ENCODE results near the gene APBB1.

Gene APBB1

GRCh38 chr11:6403539-6403938 is 15.4 kb downstream of the APBB1 start:
- DNase-seq (ENCODE audit: low read depth): no peak
- in situ Hi-C loops (cut with HindIII; ENCODE audit: low sequenced_read_pairs): no loop called here
- H3K4me3 ChIP-seq (ENCODE audit: low read depth, low read length): no peak overlapping the region
- TF ChIP-seq CTCF (IDR thresholded peaks at IDR 0.05; ENCODE audit: low read depth, low read length, missing control alignments): no peak

DNA sequence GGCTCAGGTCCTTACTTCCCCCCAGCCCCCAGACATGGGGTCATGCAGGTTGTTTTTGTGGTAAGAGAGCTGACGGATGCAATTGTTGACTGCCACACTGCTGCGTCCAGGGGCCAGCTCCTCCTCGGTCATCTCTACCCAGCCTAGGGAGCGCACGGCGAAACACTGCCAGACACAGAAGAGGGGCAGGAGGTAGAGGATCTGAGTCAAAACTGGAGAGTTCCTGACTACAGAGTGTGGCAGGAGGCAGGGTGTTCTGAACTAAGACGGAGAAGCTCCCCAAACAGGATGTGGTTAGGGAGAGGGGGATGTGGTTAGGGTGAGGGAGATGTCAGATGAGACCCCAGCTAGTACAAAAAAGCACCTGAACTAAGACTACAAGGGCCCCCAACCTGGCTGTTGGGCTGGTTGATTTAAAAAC is 16.3 kb downstream of the APBB1 start:
- no peak for DNase-seq (ENCODE audit: low read depth)
- no peak for TF ChIP-seq CTCF (IDR thresholded peaks at IDR 0.05; ENCODE audit: low read depth, low read length, missing control alignments)
- no peak overlapping the region for H3K4me3 ChIP-seq (ENCODE audit: low read depth, low read length)
- in situ Hi-C loops (cut with HindIII; ENCODE audit: low sequenced_read_pairs): no loop called here

- TF ChIP-seq CTCF (IDR thresholded peaks at IDR 0.05; ENCODE audit: low read depth, low read length, missing control alignments): no peak
- in situ Hi-C loops (cut with HindIII; ENCODE audit: low sequenced_read_pairs): no loop called here
- no peak overlapping the region for H3K4me3 ChIP-seq (ENCODE audit: low read depth, low read length)
- DNase-seq (ENCODE audit: low read depth): no peak
Measured at GRCh38 chr11:6402061-6402470, 16.8 kb downstream of the APBB1 start.

DNA sequence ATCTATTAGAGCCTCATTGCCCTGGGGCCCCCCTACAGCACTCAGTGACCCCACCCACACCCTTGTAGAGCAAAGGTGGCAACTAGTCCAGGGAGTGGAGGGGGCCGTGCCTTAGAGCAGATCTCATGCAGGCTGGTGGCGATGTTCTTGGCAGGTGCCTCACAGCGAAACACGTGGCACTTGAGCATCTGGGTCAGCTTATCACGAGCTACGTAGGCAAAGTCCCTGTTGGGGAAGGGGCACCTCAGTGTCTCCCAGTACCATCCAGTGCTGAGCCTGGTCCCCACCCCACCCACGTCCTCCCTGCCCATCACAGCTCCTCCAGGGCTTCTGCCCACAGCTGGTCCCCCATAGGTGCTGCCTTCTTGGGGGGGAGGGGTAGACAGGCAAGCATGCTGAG is 17.4 kb downstream of the APBB1 start:
- no peak overlapping the region for H3K4me3 ChIP-seq (ENCODE audit: low read depth, low read length)
- TF ChIP-seq CTCF (IDR thresholded peaks at IDR 0.05; ENCODE audit: low read depth, low read length, missing control alignments): no peak
- no peak for DNase-seq (ENCODE audit: low read depth)
- in situ Hi-C loops (cut with HindIII; ENCODE audit: low sequenced_read_pairs): no loop called here

DNA sequence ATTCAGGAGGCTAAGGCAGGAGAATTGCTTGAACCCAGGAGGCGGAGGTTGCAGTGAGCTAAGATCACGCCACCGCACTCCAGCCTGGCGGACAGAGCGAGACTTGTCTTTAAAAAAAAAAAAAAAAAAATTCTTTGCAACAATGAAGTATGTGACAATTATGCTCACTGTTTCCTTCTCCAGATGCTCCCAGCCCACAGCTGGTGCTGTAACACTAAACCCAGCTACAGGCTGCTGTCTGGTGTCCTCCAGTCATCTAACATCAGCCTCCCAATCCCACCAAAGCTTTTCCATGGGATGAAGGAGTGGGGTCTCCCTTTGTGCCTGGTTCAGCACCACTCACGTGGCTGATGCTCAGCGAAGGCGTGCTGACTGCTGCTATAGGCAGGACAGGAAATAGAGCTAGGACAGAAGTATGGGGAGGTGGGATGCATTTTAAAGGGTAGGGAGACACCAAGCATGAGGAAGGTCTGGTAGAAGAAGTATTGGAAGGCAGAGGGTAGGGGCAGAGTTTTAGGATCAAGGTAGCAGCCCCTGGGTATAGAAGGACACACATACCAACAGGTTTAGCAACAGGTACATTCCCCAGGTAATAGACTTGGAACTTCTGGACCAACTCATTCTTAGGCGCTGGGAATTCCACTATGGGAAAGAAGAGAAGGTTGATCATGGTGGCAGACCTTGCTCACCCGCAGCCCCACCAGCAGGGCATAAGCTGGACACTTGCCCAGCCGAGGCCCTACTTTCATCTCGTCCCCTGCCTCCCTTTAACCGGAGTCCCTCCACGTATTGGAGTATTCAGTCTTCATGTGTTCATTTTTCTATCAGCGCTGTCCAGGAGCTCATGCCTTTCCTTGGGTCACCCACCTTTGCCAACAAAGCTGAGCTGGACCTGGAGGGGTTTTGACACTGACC is 18.2 kb downstream of the APBB1 start:
- no peak for TF ChIP-seq CTCF (IDR thresholded peaks at IDR 0.05; ENCODE audit: low read depth, low read length, missing control alignments)
- in situ Hi-C loops (cut with HindIII; ENCODE audit: low sequenced_read_pairs): no loop called here
- H3K4me3 ChIP-seq (ENCODE audit: low read depth, low read length): no peak overlapping the region
- no peak for DNase-seq (ENCODE audit: low read depth)

DNA sequence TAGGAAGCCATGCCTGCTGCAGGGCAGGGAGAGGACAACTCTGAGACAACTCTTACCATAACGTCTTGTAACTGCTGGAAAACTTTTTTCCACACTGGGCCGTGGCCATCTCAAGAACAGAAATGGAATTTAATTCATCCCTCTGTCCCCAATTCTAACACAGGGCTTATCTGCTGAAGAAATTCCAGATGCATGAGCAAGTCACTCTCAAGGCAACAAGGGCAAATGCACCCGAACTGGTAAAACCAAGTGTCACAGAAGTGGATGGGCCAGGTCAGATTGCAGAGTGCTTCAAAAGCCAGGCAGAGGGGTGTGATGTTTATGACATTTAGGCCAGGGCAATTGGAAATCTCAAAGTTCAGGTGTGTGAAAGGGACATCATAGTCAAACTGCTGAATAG is 21.3 kb downstream of the APBB1 start:
- DNase-seq (ENCODE audit: low read depth): no peak
- in situ Hi-C loops (cut with HindIII; ENCODE audit: low sequenced_read_pairs): no loop called here
- TF ChIP-seq CTCF (IDR thresholded peaks at IDR 0.05; ENCODE audit: low read depth, low read length, missing control alignments): no peak
- H3K4me3 ChIP-seq (ENCODE audit: low read depth, low read length): no peak overlapping the region

Measured in astrocyte of the cerebellum (primary cell).